ENCODE measurements around the gene EYS. TPM values are rescaled to one million over a fixed set of nuclear protein-coding genes. Genes with fewer than 3 reads are reported as not detected.

Gene EYS
- total RNA-seq, 1 donor from 2014 or later = not detected

GRCh38 chr6:64713175-64713574 lies 993.9 kb downstream of the EYS start:
- TF ChIP-seq, protein P1, sequence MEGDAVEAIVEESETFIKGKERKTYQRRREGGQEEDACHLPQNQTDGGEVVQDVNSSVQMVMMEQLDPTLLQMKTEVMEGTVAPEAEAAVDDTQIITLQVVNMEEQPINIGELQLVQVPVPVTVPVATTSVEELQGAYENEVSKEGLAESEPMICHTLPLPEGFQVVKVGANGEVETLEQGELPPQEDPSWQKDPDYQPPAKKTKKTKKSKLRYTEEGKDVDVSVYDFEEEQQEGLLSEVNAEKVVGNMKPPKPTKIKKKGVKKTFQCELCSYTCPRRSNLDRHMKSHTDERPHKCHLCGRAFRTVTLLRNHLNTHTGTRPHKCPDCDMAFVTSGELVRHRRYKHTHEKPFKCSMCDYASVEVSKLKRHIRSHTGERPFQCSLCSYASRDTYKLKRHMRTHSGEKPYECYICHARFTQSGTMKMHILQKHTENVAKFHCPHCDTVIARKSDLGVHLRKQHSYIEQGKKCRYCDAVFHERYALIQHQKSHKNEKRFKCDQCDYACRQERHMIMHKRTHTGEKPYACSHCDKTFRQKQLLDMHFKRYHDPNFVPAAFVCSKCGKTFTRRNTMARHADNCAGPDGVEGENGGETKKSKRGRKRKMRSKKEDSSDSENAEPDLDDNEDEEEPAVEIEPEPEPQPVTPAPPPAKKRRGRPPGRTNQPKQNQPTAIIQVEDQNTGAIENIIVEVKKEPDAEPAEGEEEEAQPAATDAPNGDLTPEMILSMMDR (IDR thresholded peaks at IDR 0.05; ENCODE audit: insufficient read depth, low read length, poor library complexity, severe bottlenecking) = no peak
- DNase-seq (ENCODE audit: low read depth) = no peak
- H3K27me3 ChIP-seq (ENCODE audit: control insufficient read depth, insufficient read depth, low read length) = no peaks in the 10 kb centered on the region
- H3K4me3 ChIP-seq (ENCODE audit: low read depth, low read length) = no peak overlapping the region
- H3K36me3 ChIP-seq (ENCODE audit: control insufficient read depth, insufficient read depth, low read length) = no peaks in the 10 kb centered on the region

- Histone ChIP-seq H3K27me3 (ENCODE audit: control insufficient read depth, insufficient read depth, low read length) (no peaks in the 10 kb centered on the region), H3K4me3 (ENCODE audit: low read depth, low read length) (no peak overlapping the region), H3K36me3 (ENCODE audit: control insufficient read depth, insufficient read depth, low read length) (no peaks in the 10 kb centered on the region)
- no peak for DNase-seq (ENCODE audit: low read depth)
- TF ChIP-seq, protein P1 (IDR thresholded peaks at IDR 0.05; ENCODE audit: insufficient read depth, low read length, poor library complexity, severe bottlenecking) = no peak
These were observed 994.4 kb downstream of the EYS start for GRCh38 chr6:64712606-64713005.

DNA sequence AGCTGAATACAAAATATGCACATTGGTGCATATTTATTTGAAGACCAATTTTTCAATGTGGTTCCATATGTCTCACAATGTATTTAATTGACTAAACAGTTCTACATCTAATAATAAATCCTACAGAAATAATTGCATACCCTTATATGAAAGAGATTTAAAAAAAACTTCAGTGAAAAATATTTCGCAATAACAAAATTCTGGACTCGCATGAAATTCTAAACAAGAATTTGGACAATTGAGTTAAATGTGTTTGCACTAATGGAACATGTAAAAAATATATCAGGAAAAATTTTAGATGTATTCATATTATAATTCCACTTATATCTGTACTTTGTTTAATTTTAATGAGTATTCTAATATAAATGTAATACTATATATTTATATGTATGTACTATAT lies 1003.1 kb downstream of the EYS start:
- TF ChIP-seq, protein P1 (IDR thresholded peaks at IDR 0.05; ENCODE audit: insufficient read depth, low read length, poor library complexity, severe bottlenecking) = no peak
- Histone ChIP-seq H3K4me3 (ENCODE audit: low read depth, low read length) (no peak overlapping the region), H3K27me3 (ENCODE audit: control insufficient read depth, insufficient read depth, low read length) (no peaks in the 10 kb centered on the region), H3K36me3 (ENCODE audit: control insufficient read depth, insufficient read depth, low read length) (no peaks in the 10 kb centered on the region)
- DNase-seq (ENCODE audit: low read depth) = no peak

DNA sequence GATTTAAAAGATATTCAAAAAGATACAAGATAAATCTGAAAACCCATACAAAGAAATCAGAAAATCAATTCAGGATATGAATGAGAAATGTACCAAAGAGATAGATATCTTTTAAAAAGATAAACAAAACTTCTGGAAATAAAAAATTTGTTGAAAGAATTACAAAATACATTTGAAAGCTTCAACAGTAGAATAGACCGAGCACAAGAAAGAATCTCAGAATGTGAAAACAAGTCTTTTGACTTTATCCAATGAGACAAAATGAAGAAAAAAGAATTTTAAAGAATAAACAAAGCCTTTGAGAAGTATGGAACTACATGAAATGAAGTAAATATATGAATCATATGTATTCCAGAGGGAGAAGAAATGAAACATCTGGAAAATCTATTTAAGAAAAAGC lies 1011.0 kb downstream of the EYS start:
- no peak overlapping the region for H3K4me3 ChIP-seq (ENCODE audit: low read depth, low read length)
- no peaks in the 10 kb centered on the region for H3K27me3 ChIP-seq (ENCODE audit: control insufficient read depth, insufficient read depth, low read length)
- no peak for DNase-seq (ENCODE audit: low read depth)
- TF ChIP-seq, protein P1 (IDR thresholded peaks at IDR 0.05; ENCODE audit: insufficient read depth, low read length, poor library complexity, severe bottlenecking) = no peak
- no peaks in the 10 kb centered on the region for H3K36me3 ChIP-seq (ENCODE audit: control insufficient read depth, insufficient read depth, low read length)

GRCh38 chr6:64694356-64694755 lies 1012.7 kb downstream of the EYS start:
- H3K36me3 ChIP-seq (ENCODE audit: control insufficient read depth, insufficient read depth, low read length) = no peaks in the 10 kb centered on the region
- no peak overlapping the region for H3K4me3 ChIP-seq (ENCODE audit: low read depth, low read length)
- TF ChIP-seq, protein P1 (IDR thresholded peaks at IDR 0.05; ENCODE audit: insufficient read depth, low read length, poor library complexity, severe bottlenecking) = no peak
- no peaks in the 10 kb centered on the region for H3K27me3 ChIP-seq (ENCODE audit: control insufficient read depth, insufficient read depth, low read length)
- DNase-seq (ENCODE audit: low read depth) = no peak

GRCh38 chr6:64691064-64691463 lies 1016.0 kb downstream of the EYS start:
- Histone ChIP-seq H3K27me3 (ENCODE audit: control insufficient read depth, insufficient read depth, low read length) (no peaks in the 10 kb centered on the region), H3K36me3 (ENCODE audit: control insufficient read depth, insufficient read depth, low read length) (no peaks in the 10 kb centered on the region), H3K4me3 (ENCODE audit: low read depth, low read length) (no peak overlapping the region)
- TF ChIP-seq, protein P1 (IDR thresholded peaks at IDR 0.05; ENCODE audit: insufficient read depth, low read length, poor library complexity, severe bottlenecking) = no peak
- DNase-seq (ENCODE audit: low read depth) = no peak

Measured in kidney epithelial cell (primary cell).